ENCODE results near the gene TNFRSF12A.

DNA sequence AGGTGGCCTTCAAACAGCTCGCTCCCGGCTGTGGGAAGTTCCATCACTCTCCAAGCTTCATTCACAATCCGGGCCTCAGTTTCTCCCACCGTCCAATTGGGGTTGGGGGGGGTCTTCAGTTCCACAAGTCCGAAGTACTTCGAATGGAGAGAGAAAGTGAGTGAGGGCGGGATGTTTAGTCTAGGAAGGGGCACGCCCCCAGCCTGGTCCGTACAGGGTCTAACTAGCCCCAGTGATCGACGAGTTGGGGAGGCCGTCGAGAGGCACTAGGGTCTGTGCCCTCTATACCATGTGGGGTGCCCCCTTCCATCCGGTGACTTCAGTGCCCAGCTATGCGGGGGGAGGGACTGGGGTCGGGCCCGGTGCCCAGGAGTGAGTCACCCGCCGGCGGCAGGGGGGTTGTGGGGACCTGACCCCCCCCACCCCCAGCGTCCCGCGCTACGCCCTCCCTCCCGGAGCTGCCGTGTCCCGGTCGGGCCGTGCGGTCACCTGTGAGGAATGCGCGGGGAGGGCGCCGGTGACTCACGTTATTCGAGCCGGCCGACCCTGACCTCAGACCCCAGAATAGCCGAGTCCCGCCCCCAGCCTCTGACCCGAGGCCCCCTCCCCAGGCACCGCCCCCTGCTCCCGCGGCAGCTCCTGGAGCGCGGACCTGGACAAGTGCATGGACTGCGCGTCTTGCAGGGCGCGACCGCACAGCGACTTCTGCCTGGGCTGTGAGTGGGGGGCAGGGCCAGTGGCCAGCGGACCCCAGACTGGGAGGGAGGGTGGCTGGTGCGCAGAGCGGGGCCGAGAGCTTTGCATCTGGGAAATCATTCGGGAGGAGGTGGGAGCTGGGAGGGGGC lies 658 bp downstream of the TNFRSF12A start:
- TF ChIP-seq GATA2 (IDR thresholded peaks at IDR 0.05; ENCODE audit: low read depth, low read length) (no peak), GATA3 (IDR thresholded peaks at IDR 0.05; ENCODE audit: low read depth, low read length) (no peak)

Data from SH-SY5Y (cell line).